ENCODE data around the gene CLCA4. TPM values are rescaled to one million over a fixed set of nuclear protein-coding genes. Genes with fewer than 3 reads are reported as not detected.
A peak's percentile ranks its signal among the peaks of the same experiment; 100 is the strongest.
"Not testable (repeated sequence)": the region's sequence is repeated elsewhere in the genome, so short reads cannot be mapped to it uniquely, and the experiment has no call there.

The CLCA4 gene
- total RNA-seq, 1 experiment from 2014 or later = not detected

DNA sequence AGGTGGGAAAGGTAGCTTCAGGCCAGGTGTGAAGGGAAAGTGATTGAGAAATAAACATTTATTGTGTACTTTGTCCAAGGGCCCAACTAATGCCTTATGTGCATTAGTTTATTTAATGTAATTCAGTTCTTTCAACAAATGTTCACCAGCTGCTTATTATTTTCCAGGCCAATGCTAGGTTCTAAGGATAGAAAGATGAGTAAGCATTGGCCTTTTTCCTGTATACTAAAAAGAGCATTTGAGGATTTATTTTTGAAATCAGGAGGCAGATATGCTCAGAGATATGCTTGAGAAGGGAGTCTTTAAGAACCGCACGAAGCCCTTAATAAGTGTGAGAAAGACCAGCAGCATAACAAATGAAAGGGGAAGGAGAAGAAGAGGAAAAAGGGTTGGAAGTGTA lies 46.2 kb upstream of the CLCA4 start:
- Histone ChIP-seq H3K4me3 (ENCODE audit: low read length) (no peak overlapping the region), H2AFZ (ENCODE audit: low read length) (no peak overlapping the region), H3K4me2 (ENCODE audit: low read length) (no peak overlapping the region), H3K79me2 (ENCODE audit: low read length) (no peaks in the 10 kb centered on the region), H3K4me1 (ENCODE audit: insufficient read depth, low read length) (peaks cover 16% of the 10 kb centered on the region), H3K27ac (ENCODE audit: low read length) (no peak overlapping the region), H3K9ac (ENCODE audit: low read length) (no peak overlapping the region), H3K9me3 (ENCODE audit: low read length) (no peaks in the 10 kb centered on the region), H3K36me3 (ENCODE audit: low read depth, low read length) (peaks cover 3% of the 10 kb centered on the region; the same call in 1 of the 2 replicates), H3F3A (ENCODE audit: low read length, unreplicated experiment) (no peaks in the 10 kb centered on the region), H3K27me3 (ENCODE audit: low read length) (no peaks in the 10 kb centered on the region), H4K20me1 (ENCODE audit: low read length) (no peaks in the 10 kb centered on the region), H3K9me2 (replicated peaks; ENCODE audit: low read length) (no peaks in the 10 kb centered on the region)
- ChIA-PET CTCF (interaction anchor here (0.7 kb wide), 1 partner anchor 108 kb away, joined by 3 read pairs; no protein-coding TSS in a partner anchor), POLR2A (ENCODE audit: unreplicated experiment) (no interaction called here)
- intact Hi-C loops (cut with micrococcal nuclease) = loop anchor here (5.0 to 10.0 kb wide), 2 partner anchors 184 to 242 kb away; no protein-coding TSS in a partner anchor
- TF ChIP-seq EZH2 (IDR thresholded peaks at IDR 0.05; ENCODE audit: low read length, unreplicated experiment) (no peak), EZH2phosphoT487 (IDR thresholded peaks at IDR 0.05; ENCODE audit: borderline replicate concordance, low read length) (no peak)
- TF ChIP-seq, protein P1, sequence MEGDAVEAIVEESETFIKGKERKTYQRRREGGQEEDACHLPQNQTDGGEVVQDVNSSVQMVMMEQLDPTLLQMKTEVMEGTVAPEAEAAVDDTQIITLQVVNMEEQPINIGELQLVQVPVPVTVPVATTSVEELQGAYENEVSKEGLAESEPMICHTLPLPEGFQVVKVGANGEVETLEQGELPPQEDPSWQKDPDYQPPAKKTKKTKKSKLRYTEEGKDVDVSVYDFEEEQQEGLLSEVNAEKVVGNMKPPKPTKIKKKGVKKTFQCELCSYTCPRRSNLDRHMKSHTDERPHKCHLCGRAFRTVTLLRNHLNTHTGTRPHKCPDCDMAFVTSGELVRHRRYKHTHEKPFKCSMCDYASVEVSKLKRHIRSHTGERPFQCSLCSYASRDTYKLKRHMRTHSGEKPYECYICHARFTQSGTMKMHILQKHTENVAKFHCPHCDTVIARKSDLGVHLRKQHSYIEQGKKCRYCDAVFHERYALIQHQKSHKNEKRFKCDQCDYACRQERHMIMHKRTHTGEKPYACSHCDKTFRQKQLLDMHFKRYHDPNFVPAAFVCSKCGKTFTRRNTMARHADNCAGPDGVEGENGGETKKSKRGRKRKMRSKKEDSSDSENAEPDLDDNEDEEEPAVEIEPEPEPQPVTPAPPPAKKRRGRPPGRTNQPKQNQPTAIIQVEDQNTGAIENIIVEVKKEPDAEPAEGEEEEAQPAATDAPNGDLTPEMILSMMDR (conservative IDR thresholded peaks at IDR 0.05; ENCODE audit: low read depth, low read length) = no peak
- no TSS peak for BruUV-seq (replicated peaks)
- DNase-seq (no peak), ATAC-seq (no peak)

DNA sequence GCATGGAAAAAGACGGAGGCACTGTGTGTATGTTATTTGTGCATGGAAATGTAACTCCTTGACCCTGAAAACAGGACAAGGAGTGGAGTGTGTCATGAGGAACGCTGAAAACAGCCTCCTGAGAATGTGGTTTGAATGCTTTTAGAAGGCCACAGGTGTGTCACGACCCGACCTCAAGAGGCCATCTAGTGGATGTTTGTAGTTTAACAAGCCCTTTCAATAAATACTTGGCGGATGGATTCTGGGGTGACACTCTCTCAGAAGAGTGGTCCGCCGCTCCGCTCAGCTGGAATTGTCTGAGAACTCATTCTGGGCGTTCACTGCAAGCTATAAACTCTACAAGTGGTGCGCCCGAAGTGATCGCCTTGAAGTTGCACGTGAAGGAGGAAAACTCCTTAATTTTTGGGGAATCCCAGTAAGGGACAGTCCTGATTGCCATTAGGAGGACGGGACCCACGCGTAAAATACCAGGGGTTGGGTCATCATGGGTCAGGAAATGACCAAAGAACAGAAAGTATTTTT lies 44.7 kb upstream of the CLCA4 start:
- H3K27ac ChIP-seq (ENCODE audit: low read length); POLR2A ChIA-PET (ENCODE audit: unreplicated experiment); H3K36me3 ChIP-seq (ENCODE audit: low read depth, low read length); H3K9me3 ChIP-seq (ENCODE audit: low read length); H4K20me1 ChIP-seq (ENCODE audit: low read length); H3K27me3 ChIP-seq (ENCODE audit: low read length); BruUV-seq (replicated peaks); H3K9me2 ChIP-seq (replicated peaks; ENCODE audit: low read length); H3F3A ChIP-seq (ENCODE audit: low read length, unreplicated experiment); H3K79me2 ChIP-seq (ENCODE audit: low read length): not testable (repeated sequence)
- DNase-seq = peak; percentile 74
- peak overlapping the region; percentile 68 for H3K4me3 ChIP-seq (ENCODE audit: low read length)
- CTCF ChIA-PET = interaction anchor here (0.5 to 1.6 kb wide), 2 partner anchors 57 to 122 kb away, joined by 7 to 8 read pairs; no protein-coding TSS in a partner anchor
- TF ChIP-seq, protein P1 (conservative IDR thresholded peaks at IDR 0.05; ENCODE audit: low read depth, low read length) = peak; percentile 59
- peak; percentile 79 for ATAC-seq
- H3K4me2 ChIP-seq (ENCODE audit: low read length) = peak overlapping the region; percentile 82
- H3K4me1 ChIP-seq (ENCODE audit: insufficient read depth, low read length) = peaks cover 16% of the 10 kb centered on the region
- intact Hi-C loops (cut with micrococcal nuclease) = loop anchor here (1.0 to 10.0 kb wide), 5 partner anchors 68 to 240 kb away; no protein-coding TSS in a partner anchor
- peak overlapping the region; percentile 88 for H2AFZ ChIP-seq (ENCODE audit: low read length)
- peak overlapping the region; percentile 13; the same call in 1 of the 2 replicates for H3K9ac ChIP-seq (ENCODE audit: low read length)

DNA sequence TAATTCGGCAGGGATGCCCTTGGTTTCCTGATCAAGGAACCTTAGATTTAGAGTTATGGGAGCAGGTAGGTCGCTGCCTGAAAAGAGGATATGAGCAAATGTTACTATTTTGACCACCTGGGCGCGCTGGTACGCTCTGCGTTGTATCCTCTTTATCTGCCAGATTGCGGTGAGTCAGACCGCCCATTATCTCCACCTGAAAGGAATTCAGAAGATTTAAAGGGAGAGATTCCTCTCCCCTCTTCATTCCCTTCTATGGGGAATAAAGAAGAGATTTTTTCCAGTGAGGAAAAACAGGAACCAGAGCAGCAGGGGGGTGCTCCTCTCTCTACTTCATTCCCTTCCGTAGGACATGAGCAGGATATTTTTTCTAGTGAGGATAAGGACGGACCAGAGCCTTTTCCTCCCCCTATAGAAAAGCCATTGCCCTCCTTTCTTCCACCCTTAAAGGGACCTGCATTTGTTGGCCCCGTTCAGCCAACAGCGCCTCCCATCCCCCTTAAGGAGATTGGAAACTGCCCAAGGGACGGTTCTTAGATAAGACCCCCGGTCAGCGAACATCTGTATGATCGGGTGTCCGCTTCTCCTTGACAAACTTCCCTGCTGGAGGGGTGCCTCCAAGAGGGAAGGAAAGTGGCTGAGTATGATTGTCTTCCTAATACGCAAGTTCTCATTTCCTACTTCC lies 44.0 kb upstream of the CLCA4 start:
- no peaks in the 10 kb centered on the region for H3K79me2 ChIP-seq (ENCODE audit: low read length)
- DNase-seq = peak; percentile 80
- no peaks in the 10 kb centered on the region for H4K20me1 ChIP-seq (ENCODE audit: low read length)
- intact Hi-C loops (cut with micrococcal nuclease) = loop anchor here (1.0 to 10.0 kb wide), 5 partner anchors 69 to 239 kb away; no protein-coding TSS in a partner anchor
- H3K9me2 ChIP-seq (replicated peaks; ENCODE audit: low read length) = no peaks in the 10 kb centered on the region
- H2AFZ ChIP-seq (ENCODE audit: low read length) = peak overlapping the region; percentile 88
- ATAC-seq = peak; percentile 87
- H3K9me3 ChIP-seq (ENCODE audit: low read length) = no peaks in the 10 kb centered on the region
- peak overlapping the region; percentile 82 for H3K4me2 ChIP-seq (ENCODE audit: low read length)
- H3K9ac ChIP-seq (ENCODE audit: low read length) = peak overlapping the region; percentile 13; the same call in 1 of the 2 replicates
- H3K4me1 ChIP-seq (ENCODE audit: insufficient read depth, low read length) = peaks cover 16% of the 10 kb centered on the region
- H3K36me3 ChIP-seq (ENCODE audit: low read depth, low read length) = peaks cover 3% of the 10 kb centered on the region; the same call in 1 of the 2 replicates
- no peaks in the 10 kb centered on the region for H3F3A ChIP-seq (ENCODE audit: low read length, unreplicated experiment)
- H3K27ac ChIP-seq (ENCODE audit: low read length) = no peak overlapping the region
- POLR2A ChIA-PET (ENCODE audit: unreplicated experiment) = no interaction called here
- peak overlapping the region; percentile 68 for H3K4me3 ChIP-seq (ENCODE audit: low read length)
- BruUV-seq (replicated peaks) = no TSS peak
- TF ChIP-seq, protein P1 (conservative IDR thresholded peaks at IDR 0.05; ENCODE audit: low read depth, low read length) = 0 out of 2 replicates have a peak, but pooled peaks have one; percentile 29
- TF ChIP-seq EZH2phosphoT487 (IDR thresholded peaks at IDR 0.05; ENCODE audit: borderline replicate concordance, low read length) = no peak
- CTCF ChIA-PET = interaction anchor here (0.6 to 1.6 kb wide), 2 partner anchors 120 to 123 kb away, joined by 4 to 7 read pairs; no protein-coding TSS in a partner anchor
- H3K27me3 ChIP-seq (ENCODE audit: low read length) = no peaks in the 10 kb centered on the region
